Endothelial cell of umbilical vein (primary cell): ENCODE results near the gene TRIM71. TPM values are rescaled to one million over a fixed set of nuclear protein-coding genes. Genes with fewer than 3 reads are reported as not detected.

Experiments
- BruUV-seq: library from RNA; stranded (reverse); fragments of 400-500 nt; replicated peaks from 2 replicates; lab custom pipeline; 2021; lab: Mats Ljungman, UMichigan
- CTCF ChIA-PET: fragments of 300-600, 350-600 bp; sonication (Branson Sonifier 250); formaldehyde crosslinking; loops from one replicate; lab custom pipeline; 2021; ENCODE audit warnings: antibody characterized with exemption, inconsistent platforms; lab: Charles Lee
- POLR2A ChIA-PET: fragments of 300-600, 350-600 bp; sonication (Branson Sonifier 250); formaldehyde crosslinking; loops from one replicate; lab custom pipeline; 2021; ENCODE audit warnings: antibody characterized with exemption, inconsistent platforms; lab: Charles Lee
- DNase-seq: peaks from one replicate; pipeline ENCODE4 v3.0.0-alpha.2; 2011; ENCODE audit warnings: low read depth, low spot score
- FAIRE-seq: peaks from 2 replicates; lab custom pipeline; 2011; peaks lifted over from hg19 to GRCh38; lab: Jason Lieb, UNC
- H2AFZ ChIP-seq: 2 replicates; pipeline ENCODE4 v1.6.0; 2012; ENCODE audit warnings: low read depth, low read length, control low read depth, inconsistent platforms
- H3K27ac ChIP-seq: 2 replicates; pipeline ENCODE4 v1.5.1; 2011; ENCODE audit warnings: low read depth, mild to moderate bottlenecking, control low read depth, low read length, moderate library complexity; ENCODE audit not compliant: insufficient read depth
- H3K27me3 ChIP-seq, 2 experiments: 2 replicates each; pipeline versions ENCODE4 v1.6.0 to v1.6.1; 2011; ENCODE audit warnings: low read length in 2 of 2, mixed read lengths in 1 of 2; ENCODE audit not compliant: control insufficient read depth in 2 of 2, insufficient read depth in 2 of 2
- H3K36me3 ChIP-seq, 2 experiments: 2 replicates in 1 of 2; 3 replicates in 1 of 2; pipeline ENCODE4 v1.5.1; 2011; ENCODE audit warnings: low read length in 2 of 2, mild to moderate bottlenecking in 1 of 2, moderate library complexity in 1 of 2; ENCODE audit not compliant: control insufficient read depth in 2 of 2, insufficient read depth in 2 of 2; ENCODE audit errors: extremely low read depth in 1 of 2
- H3K4me1 ChIP-seq: 3 replicates; pipeline ENCODE4 v1.5.1; 2011; ENCODE audit warnings: mild to moderate bottlenecking, low read length; ENCODE audit not compliant: control insufficient read depth, insufficient read depth; ENCODE audit errors: extremely low read depth
- H3K4me2 ChIP-seq: 2 replicates; pipeline ENCODE4 v1.6.1; 2011; ENCODE audit warnings: low read length, control low read depth, mixed read lengths; ENCODE audit not compliant: insufficient read depth
- H3K4me3 ChIP-seq, 3 experiments: fragments of 200-600 bp in 1 of 3; sonication (generic), shearing (Covaris generic) in 1 of 3; replicated peaks in 1 of 3; 2 replicates each; pipeline ENCODE4 v1.5.1; 2011 to 2016; ENCODE audit warnings: control low read depth in 3 of 3, low read length in 3 of 3, mild to moderate bottlenecking in 2 of 3, inconsistent platforms in 1 of 3, low read depth in 1 of 3, moderate library complexity in 1 of 3; ENCODE audit not compliant: insufficient read depth in 1 of 3
- H3K79me2 ChIP-seq: 2 replicates; pipeline ENCODE4 v1.6.0; 2012; ENCODE audit warnings: low read length, inconsistent platforms; ENCODE audit not compliant: control insufficient read depth, insufficient read depth
- H3K9ac ChIP-seq: replicated peaks from 2 replicates; pipeline ENCODE3; 2011; ENCODE audit warnings: low read length, control low read depth; ENCODE audit not compliant: insufficient read depth; ENCODE audit errors: extremely low read depth
- H3K9me1 ChIP-seq: replicated peaks from 3 replicates; pipeline ENCODE4 v1.6.0; 2011; ENCODE audit warnings: mild to moderate bottlenecking, low read length; ENCODE audit not compliant: control insufficient read depth, insufficient read depth; ENCODE audit errors: extremely low read depth
- H3K9me3 ChIP-seq: replicated peaks from 2 replicates; pipeline ENCODE4 v1.5.1; 2012; ENCODE audit warnings: low read length, inconsistent platforms; ENCODE audit not compliant: control insufficient read depth, insufficient read depth
- H4K20me1 ChIP-seq: replicated peaks from 2 replicates; pipeline ENCODE3; 2011; ENCODE audit warnings: mild to moderate bottlenecking, low read length; ENCODE audit not compliant: control insufficient read depth, insufficient read depth; ENCODE audit errors: extremely low read depth
- EZH2 ChIP-seq: IDR thresholded peaks from 2 replicates; pipeline ENCODE4 v1.6.1; 2012; ENCODE audit warnings: borderline replicate concordance, low read depth, mild to moderate bottlenecking, moderate library complexity, low read length, inconsistent platforms; ENCODE audit not compliant: severe bottlenecking
- FOS ChIP-seq: IDR thresholded peaks from 2 replicates; pipeline ENCODE4 v1.6.1; 2011; ENCODE audit warnings: mild to moderate bottlenecking, low read length, moderate library complexity, borderline replicate concordance; ENCODE audit not compliant: insufficient read depth
- GATA2 ChIP-seq: IDR thresholded peaks from 2 replicates; pipeline ENCODE4 v1.7.0; 2011; ENCODE audit warnings: low read depth, mild to moderate bottlenecking, moderate library complexity, mixed read lengths, low read length; ENCODE audit not compliant: insufficient read length, insufficient read depth
- JUN ChIP-seq: IDR thresholded peaks from 2 replicates; pipeline ENCODE4 v1.6.1; 2011; ENCODE audit warnings: borderline replicate concordance, low read depth; ENCODE audit not compliant: insufficient read length, insufficient read depth
- MAX ChIP-seq: IDR thresholded peaks from 2 replicates; pipeline ENCODE4 v1.6.1; 2011; ENCODE audit not compliant: insufficient read depth, insufficient read length
- MYC ChIP-seq: IDR thresholded peaks from one replicate; pipeline ENCODE4 v1.6.1; 2011; ENCODE audit warnings: mild to moderate bottlenecking, low read depth, low read length
- POLR2A ChIP-seq: IDR thresholded peaks from 2 replicates; pipeline ENCODE4 v1.6.1; 2012; ENCODE audit warnings: low read depth, mild to moderate bottlenecking, control low read depth, low read length
- POLR2AphosphoS5 ChIP-seq: IDR thresholded peaks from 2 replicates; pipeline ENCODE4 v1.6.1; 2012; ENCODE audit warnings: low read depth, mild to moderate bottlenecking, control low read depth, low read length, moderate library complexity; ENCODE audit not compliant: insufficient read depth
- dilution Hi-C: fragments of 300-500 bp; cut with MboI; formaldehyde crosslinking; loops from one replicate; pipeline ENCODE4 v1.15.0; 2019; ENCODE audit warnings: low sequenced_read_pairs; ENCODE audit not compliant: extremely low pct_ligation_motif_present
- intact Hi-C: fragments of 100-400 bp; cut with micrococcal nuclease; formaldehyde crosslinking; loops from one replicate; pipeline ENCODE4 v1.10.0; 2022
- polyA plus RNA-seq, 4 experiments: library from polyadenylated mRNA; depleted of rRNA in 3 of 4; stranded (reverse) in 3 of 4; unstranded in 1 of 4; fragments of >200 nt; gene quantifications; 2 replicates each; pipeline versions ENCODE4 v1.2.1 to v1.2.3, GENCODE V29; 2011 to 2012; ENCODE audit warnings: missing spikeins in 1 of 4
- total RNA-seq: library from RNA; stranded (reverse); gene quantifications from 2 replicates; pipeline ENCODE4 v1.2.3, GENCODE V29; 2021
- TF ChIP-seq, protein P1 (sequence below), 2 donors: IDR thresholded peaks; 1 replicate in 1 of 2; 2 replicates in 1 of 2; pipeline ENCODE4 v1.5.1; 2011; ENCODE audit warnings: low read length in 2 of 2, mild to moderate bottlenecking in 2 of 2, moderate library complexity in 2 of 2, control low read depth in 1 of 2, inconsistent platforms in 1 of 2, low read depth in 1 of 2; ENCODE audit not compliant: insufficient read depth in 1 of 2; ENCODE audit errors: extremely low read depth in 1 of 2

The TRIM71 gene
- total and polyA plus RNA-seq, 2 donors (not counting 3 experiments of a cell fraction or from before 2014, with no cell fraction given) = not detected

DNA sequence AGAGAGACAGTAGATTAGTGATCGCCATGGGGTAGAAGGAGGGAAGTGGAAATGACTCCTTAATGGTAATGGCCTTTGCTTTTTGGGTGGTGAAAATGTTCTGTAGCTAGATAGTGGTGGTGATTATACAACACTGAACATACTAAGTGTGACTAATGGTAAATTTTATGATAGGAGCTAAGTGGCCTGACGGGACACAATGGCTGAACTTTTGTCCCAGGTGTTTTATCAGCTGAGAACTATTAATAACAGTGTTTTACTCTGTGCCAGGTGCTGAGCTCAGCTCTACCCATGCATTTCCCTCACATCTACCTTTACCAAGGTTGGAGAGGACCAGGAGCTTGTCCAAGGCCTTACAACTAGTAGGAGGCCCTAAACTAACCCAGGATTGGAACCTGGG, 66.8 kb downstream of the TRIM71 start:
- intact Hi-C loops (no loop called here), dilution Hi-C loops (no loop called here)
- Histone ChIP-seq H2AFZ (no peak overlapping the region), H3K27me3 (peaks cover 0 to 2% of the 10 kb centered on the region in 2 experiments), H4K20me1 (no peaks in the 10 kb centered on the region), H3K79me2 (no peaks in the 10 kb centered on the region), H3K4me2 (no peak overlapping the region), H3K4me1 (no peaks in the 10 kb centered on the region), H3K27ac (no peak overlapping the region), H3K9ac (no peak overlapping the region), H3K9me1 (no peaks in the 10 kb centered on the region), H3K4me3 (no peak overlapping the region), H3K9me3 (no peaks in the 10 kb centered on the region), H3K36me3 (no peaks in the 10 kb centered on the region)
- DNase-seq (no peak), FAIRE-seq (no peak)
- ChIA-PET POLR2A (no interaction called here), CTCF (no interaction called here)
- BruUV-seq = no TSS peak
- TF ChIP-seq MYC = no peak
- TF ChIP-seq, protein P1, sequence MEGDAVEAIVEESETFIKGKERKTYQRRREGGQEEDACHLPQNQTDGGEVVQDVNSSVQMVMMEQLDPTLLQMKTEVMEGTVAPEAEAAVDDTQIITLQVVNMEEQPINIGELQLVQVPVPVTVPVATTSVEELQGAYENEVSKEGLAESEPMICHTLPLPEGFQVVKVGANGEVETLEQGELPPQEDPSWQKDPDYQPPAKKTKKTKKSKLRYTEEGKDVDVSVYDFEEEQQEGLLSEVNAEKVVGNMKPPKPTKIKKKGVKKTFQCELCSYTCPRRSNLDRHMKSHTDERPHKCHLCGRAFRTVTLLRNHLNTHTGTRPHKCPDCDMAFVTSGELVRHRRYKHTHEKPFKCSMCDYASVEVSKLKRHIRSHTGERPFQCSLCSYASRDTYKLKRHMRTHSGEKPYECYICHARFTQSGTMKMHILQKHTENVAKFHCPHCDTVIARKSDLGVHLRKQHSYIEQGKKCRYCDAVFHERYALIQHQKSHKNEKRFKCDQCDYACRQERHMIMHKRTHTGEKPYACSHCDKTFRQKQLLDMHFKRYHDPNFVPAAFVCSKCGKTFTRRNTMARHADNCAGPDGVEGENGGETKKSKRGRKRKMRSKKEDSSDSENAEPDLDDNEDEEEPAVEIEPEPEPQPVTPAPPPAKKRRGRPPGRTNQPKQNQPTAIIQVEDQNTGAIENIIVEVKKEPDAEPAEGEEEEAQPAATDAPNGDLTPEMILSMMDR (IDR thresholded peaks at IDR 0.05; ENCODE audit: extremely low read depth in 1 of 2, insufficient read depth in 1 of 2, low read depth in 1 of 2, low read length in 2 of 2) = no peak
- TF ChIP-seq MAX = no peak
- no peak for TF ChIP-seq FOS
- no peak for TF ChIP-seq JUN
- no peak for TF ChIP-seq POLR2A
- no peak for TF ChIP-seq POLR2AphosphoS5
- no peak for TF ChIP-seq EZH2
- no peak for TF ChIP-seq GATA2
